GM12878 (cell line): ENCODE results near the gene OOSP2. TPM values are rescaled to one million over a fixed set of nuclear protein-coding genes. Genes with fewer than 3 reads are reported as not detected.

ENCODE experiments used
- ATAC-seq: fragments of 200-7000 bp; cut with Tn5 transposase; 3 replicates; pipeline ENCODE4 v1.9.1; 2020; ENCODE audit warnings: mild to moderate bottlenecking, moderate library complexity
- BruUV-seq: library from RNA; stranded (reverse); fragments of 400-500 nt; replicated peaks from 2 replicates; lab custom pipeline; 2021; lab: Mats Ljungman, UMichigan
- CTCF ChIA-PET: fragments of 300-600 bp; sonication (Branson Sonifier 250); formaldehyde crosslinking; extraction: SDS; loops from one replicate; lab custom pipeline; 2021; ENCODE audit warnings: inconsistent platforms; lab: Yijun Ruan, JAX
- POLR2A ChIA-PET: fragments of 350-600 bp; formaldehyde crosslinking; extraction: SDS; loops from one replicate; lab custom pipeline; 2021; ENCODE audit warnings: inconsistent platforms; lab: Charles Lee
- RAD21 ChIA-PET: fragments of 300-600 bp; sonication (Branson Sonifier 250); formaldehyde crosslinking; loops from one replicate; lab custom pipeline; 2023; ENCODE audit warnings: antibody characterized with exemption; ENCODE audit not compliant: unreplicated experiment; lab: Charles Lee
- SMC1A ChIA-PET: fragments of 300-600 bp; sonication (Branson Sonifier 250); formaldehyde crosslinking; loops from one replicate; lab custom pipeline; 2023; ENCODE audit not compliant: unreplicated experiment, uncharacterized antibody; lab: Charles Lee
- DNase-seq: peaks from one replicate; pipeline ENCODE4 v3.0.0-alpha.2; 2011; ENCODE audit warnings: low read depth, low spot score
- FAIRE-seq: peaks from 3 replicates; lab custom pipeline; 2011; peaks lifted over from hg19 to GRCh38; lab: Jason Lieb, UNC
- H2AFZ ChIP-seq: 2 replicates; pipeline ENCODE4 v1.6.0; 2011; ENCODE audit warnings: low read depth, low read length, control low read depth; ENCODE audit not compliant: control insufficient read depth
- H3K27ac ChIP-seq: 2 replicates; pipeline ENCODE4 v1.5.1; 2011; ENCODE audit warnings: control low read depth; ENCODE audit not compliant: control insufficient read depth, insufficient read depth
- H3K27me3 ChIP-seq, 2 experiments: replicated peaks in 1 of 2; 2 replicates each; pipeline versions ENCODE4 v1.6.0 to v1.6.1; 2011; ENCODE audit warnings: low read length in 1 of 2; ENCODE audit not compliant: control insufficient read depth in 2 of 2, insufficient read depth in 2 of 2
- H3K36me3 ChIP-seq, 2 experiments: 2 replicates each; pipeline ENCODE4 v1.5.1; 2011; ENCODE audit warnings: low read length in 1 of 2; ENCODE audit not compliant: control insufficient read depth in 2 of 2, insufficient read depth in 2 of 2
- H3K4me1 ChIP-seq: 2 replicates; pipeline ENCODE4 v1.6.1; 2011; ENCODE audit warnings: mild to moderate bottlenecking, low read length, moderate library complexity, mixed read lengths; ENCODE audit not compliant: control insufficient read depth, insufficient read depth
- H3K4me2 ChIP-seq: 2 replicates; pipeline ENCODE4 v1.6.0; 2011; ENCODE audit warnings: control low read depth; ENCODE audit not compliant: control insufficient read depth, insufficient read depth
- H3K4me3 ChIP-seq: fragments of 200-600 bp; sonication (generic); 2 replicates; pipeline ENCODE4 v1.5.1; 2016
- H3K79me2 ChIP-seq: 2 replicates; pipeline ENCODE4 v1.6.0; 2011; ENCODE audit warnings: low read length; ENCODE audit not compliant: control insufficient read depth, insufficient read depth
- H3K9ac ChIP-seq: 2 replicates; pipeline ENCODE4 v1.8.0; 2011; ENCODE audit warnings: low read length, control low read depth, mixed read lengths; ENCODE audit not compliant: control insufficient read depth, insufficient read depth
- H3K9me3 ChIP-seq: replicated peaks from 3 replicates; pipeline ENCODE4 v1.5.1; 2011; ENCODE audit warnings: mild to moderate bottlenecking, low read length; ENCODE audit not compliant: control insufficient read depth, insufficient read depth
- H4K20me1 ChIP-seq: 2 replicates; pipeline ENCODE4 v1.6.0; 2011; ENCODE audit not compliant: control insufficient read depth, insufficient read depth
- BCL11A ChIP-seq: IDR thresholded peaks from 2 replicates; pipeline ENCODE4 v1.6.1; 2011; ENCODE audit warnings: low read depth, low read length
- CHD1 ChIP-seq: IDR thresholded peaks from 2 replicates; pipeline ENCODE4 v1.6.1; 2012; ENCODE audit warnings: low read depth, low read length, improper control_type of control experiment
- HDGF ChIP-seq: fragments of 450-650 bp; IDR thresholded peaks from 2 replicates; pipeline ENCODE4 v1.6.1; 2016; ENCODE audit warnings: antibody characterized with exemption
- RELA ChIP-seq: fragments of 450-650 bp; IDR thresholded peaks from 2 replicates; pipeline ENCODE4 v1.8.0; 2014; ENCODE audit warnings: borderline replicate concordance; ENCODE audit not compliant: partially characterized antibody
- TCF12 ChIP-seq: IDR thresholded peaks from 2 replicates; pipeline ENCODE4 v1.6.1; 2011; ENCODE audit warnings: low read depth, mild to moderate bottlenecking, low read length
- WGBS: methylation state at CpG from one replicate; pipeline ENCODE4 v1.1.6; 2016; ENCODE audit warnings: low lambda C conversion rate; ENCODE audit not compliant: insufficient replicate concordance, insufficient coverage; ENCODE audit errors: missing lambda C conversion rate; 5-methylcytosine and 5-hydroxymethylcytosine counted together
- in situ Hi-C: fragments of 300-500 bp; cut with MboI; formaldehyde crosslinking; loops from 9 replicates; pipeline ENCODE4 v1.14.3; 2018; ENCODE audit warnings: mixed read lengths
- intact Hi-C: fragments of 100-400 bp; cut with micrococcal nuclease; formaldehyde crosslinking; loops from one replicate; pipeline ENCODE4 v1.14.2; 2022; ENCODE audit not compliant: unreplicated experiment
- polyA plus RNA-seq, 11 experiments: library from polyadenylated mRNA; depleted of rRNA in 4 of 11; unstranded in 6 of 11; stranded (reverse) in 5 of 11; fragments of >200 nt; fragmentation: Nextera tagmentation in 4 of 11; fragmentation: Illumina TruSeq in 1 of 11; extraction: Ambion mirVana in 4 of 11; extraction: Trizol in 1 of 11; gene quantifications; 1 replicate in 1 of 11; 2 replicates in 10 of 11; pipeline versions ENCODE4 v1.2.1 to v1.2.3, GENCODE V29; 2011 to 2016; ENCODE audit warnings: inconsistent platforms in 2 of 11, missing spikeins in 2 of 11, low read depth in 1 of 11
- total RNA-seq, 4 experiments: library from RNA; depleted of rRNA in 3 of 4; stranded (reverse); fragments of >200 nt in 3 of 4; fragmentation: Illumina TruSeq in 1 of 4; extraction: Trizol in 1 of 4; gene quantifications; 2 replicates each; pipeline versions ENCODE4 v1.2.1 to v1.2.3, GENCODE V29; 2013 to 2021
- TF ChIP-seq, protein P1 (sequence below), 3 experiments: IDR thresholded peaks in 2 of 3; conservative IDR thresholded peaks in 1 of 3; 2 replicates each; pipeline ENCODE4 v1.5.1; 2011; ENCODE audit warnings: low read depth in 3 of 3, low read length in 3 of 3, mild to moderate bottlenecking in 3 of 3, control low read depth in 2 of 3, moderate library complexity in 2 of 3, inconsistent platforms in 1 of 3, mixed read lengths in 1 of 3; ENCODE audit not compliant: control insufficient read depth in 2 of 3, insufficient read depth in 1 of 3; ENCODE audit errors: extremely low read depth in 1 of 3
- TF ChIP-seq, protein P2 (sequence below): IDR thresholded peaks from 2 replicates; pipeline ENCODE4 v1.6.1; 2011; ENCODE audit warnings: low read depth, mild to moderate bottlenecking, low read length, moderate library complexity, borderline replicate concordance; ENCODE audit errors: extremely low read depth
- TF ChIP-seq, protein P3 (sequence below): fragments of 450-650 bp; conservative IDR thresholded peaks from 2 replicates; pipeline ENCODE4 v1.6.1; 2017; ENCODE audit warnings: mild to moderate bottlenecking, moderate library complexity
- TF ChIP-seq, protein P4 (sequence below): IDR thresholded peaks from 2 replicates; pipeline ENCODE4 v1.6.1; 2012; ENCODE audit warnings: low read depth, low read length, improper control_type of control experiment
- TF ChIP-seq, protein P5 (sequence below): IDR thresholded peaks from 2 replicates; pipeline ENCODE4 v1.6.1; 2011; ENCODE audit warnings: mild to moderate bottlenecking, low read depth, low read length, moderate library complexity; ENCODE audit not compliant: insufficient replicate concordance

OOSP2 gene
- total and polyA plus RNA-seq, 10 of the 15 experiments (the other 5 are each of a cell fraction or from before 2014, with no cell fraction given), result not detected

DNA sequence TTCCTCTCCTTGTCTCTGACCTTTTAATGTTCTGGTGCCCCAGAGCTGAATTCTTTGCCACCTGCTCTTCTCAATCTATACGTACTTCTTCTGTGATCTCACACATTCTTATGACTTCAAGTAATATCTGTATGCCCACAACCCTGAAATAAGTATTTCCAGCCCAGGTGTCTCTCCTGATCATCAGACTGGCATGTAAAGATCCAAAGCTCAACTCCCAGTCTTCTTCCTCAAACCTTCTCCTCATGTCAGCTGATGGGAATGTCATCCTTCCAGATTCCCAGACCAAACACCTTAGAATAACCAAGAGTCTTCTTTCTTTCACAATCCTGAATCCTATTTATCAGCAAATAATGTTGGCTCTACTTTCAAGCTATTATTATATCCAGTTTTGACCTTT is 25.6 kb downstream of the OOSP2 start:
- in situ Hi-C loops (no loop called here), intact Hi-C loops (no loop called here)
- 0% methylated on average over 1 of the region's 1 CpG for WGBS
- Histone ChIP-seq H3K27me3 (no peaks in the 10 kb centered on the region; a peak in 1 of 4 replicates), H3K36me3 (no peaks in the 10 kb centered on the region), H2AFZ (no peak overlapping the region), H3K4me2 (no peak overlapping the region), H3K4me3 (no peak overlapping the region), H3K79me2 (no peaks in the 10 kb centered on the region), H4K20me1 (no peaks in the 10 kb centered on the region), H3K4me1 (no peaks in the 10 kb centered on the region), H3K27ac (no peak overlapping the region), H3K9me3 (no peaks in the 10 kb centered on the region), H3K9ac (no peak overlapping the region)
- FAIRE-seq (no peak), ATAC-seq (no peak), DNase-seq (no peak)
- BruUV-seq, result no TSS peak
- ChIA-PET SMC1A (interaction anchor here (0.6 to 1.6 kb wide), 3 partner anchors 9 to 397 kb away, joined by 3 to 4 read pairs (median 3); no protein-coding TSS in a partner anchor), RAD21 (no interaction called here), CTCF (interaction anchor here (0.6 kb wide), 1 partner anchor 11 kb away, joined by 3 read pairs; no protein-coding TSS in a partner anchor), POLR2A (no interaction called here)
- TF ChIP-seq RELA (no peak), BCL11A (no peak), TCF12 (no peak), CHD1 (no peak), HDGF (no peak)
- TF ChIP-seq, protein P1, sequence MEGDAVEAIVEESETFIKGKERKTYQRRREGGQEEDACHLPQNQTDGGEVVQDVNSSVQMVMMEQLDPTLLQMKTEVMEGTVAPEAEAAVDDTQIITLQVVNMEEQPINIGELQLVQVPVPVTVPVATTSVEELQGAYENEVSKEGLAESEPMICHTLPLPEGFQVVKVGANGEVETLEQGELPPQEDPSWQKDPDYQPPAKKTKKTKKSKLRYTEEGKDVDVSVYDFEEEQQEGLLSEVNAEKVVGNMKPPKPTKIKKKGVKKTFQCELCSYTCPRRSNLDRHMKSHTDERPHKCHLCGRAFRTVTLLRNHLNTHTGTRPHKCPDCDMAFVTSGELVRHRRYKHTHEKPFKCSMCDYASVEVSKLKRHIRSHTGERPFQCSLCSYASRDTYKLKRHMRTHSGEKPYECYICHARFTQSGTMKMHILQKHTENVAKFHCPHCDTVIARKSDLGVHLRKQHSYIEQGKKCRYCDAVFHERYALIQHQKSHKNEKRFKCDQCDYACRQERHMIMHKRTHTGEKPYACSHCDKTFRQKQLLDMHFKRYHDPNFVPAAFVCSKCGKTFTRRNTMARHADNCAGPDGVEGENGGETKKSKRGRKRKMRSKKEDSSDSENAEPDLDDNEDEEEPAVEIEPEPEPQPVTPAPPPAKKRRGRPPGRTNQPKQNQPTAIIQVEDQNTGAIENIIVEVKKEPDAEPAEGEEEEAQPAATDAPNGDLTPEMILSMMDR (IDR thresholded peaks at IDR 0.05 in 2 of 3, conservative IDR thresholded peaks at IDR 0.05 in 1 of 3; ENCODE audit: control insufficient read depth in 2 of 3, extremely low read depth in 1 of 3, insufficient read depth in 1 of 3, low read depth in 3 of 3, low read length in 3 of 3), result no peak
- TF ChIP-seq, protein P2, sequence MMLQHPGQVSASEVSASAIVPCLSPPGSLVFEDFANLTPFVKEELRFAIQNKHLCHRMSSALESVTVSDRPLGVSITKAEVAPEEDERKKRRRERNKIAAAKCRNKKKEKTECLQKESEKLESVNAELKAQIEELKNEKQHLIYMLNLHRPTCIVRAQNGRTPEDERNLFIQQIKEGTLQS, result no peak
- TF ChIP-seq, protein P3, sequence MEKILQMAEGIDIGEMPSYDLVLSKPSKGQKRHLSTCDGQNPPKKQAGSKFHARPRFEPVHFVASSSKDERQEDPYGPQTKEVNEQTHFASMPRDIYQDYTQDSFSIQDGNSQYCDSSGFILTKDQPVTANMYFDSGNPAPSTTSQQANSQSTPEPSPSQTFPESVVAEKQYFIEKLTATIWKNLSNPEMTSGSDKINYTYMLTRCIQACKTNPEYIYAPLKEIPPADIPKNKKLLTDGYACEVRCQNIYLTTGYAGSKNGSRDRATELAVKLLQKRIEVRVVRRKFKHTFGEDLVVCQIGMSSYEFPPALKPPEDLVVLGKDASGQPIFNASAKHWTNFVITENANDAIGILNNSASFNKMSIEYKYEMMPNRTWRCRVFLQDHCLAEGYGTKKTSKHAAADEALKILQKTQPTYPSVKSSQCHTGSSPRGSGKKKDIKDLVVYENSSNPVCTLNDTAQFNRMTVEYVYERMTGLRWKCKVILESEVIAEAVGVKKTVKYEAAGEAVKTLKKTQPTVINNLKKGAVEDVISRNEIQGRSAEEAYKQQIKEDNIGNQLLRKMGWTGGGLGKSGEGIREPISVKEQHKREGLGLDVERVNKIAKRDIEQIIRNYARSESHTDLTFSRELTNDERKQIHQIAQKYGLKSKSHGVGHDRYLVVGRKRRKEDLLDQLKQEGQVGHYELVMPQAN, result no peak
- TF ChIP-seq, protein P4, sequence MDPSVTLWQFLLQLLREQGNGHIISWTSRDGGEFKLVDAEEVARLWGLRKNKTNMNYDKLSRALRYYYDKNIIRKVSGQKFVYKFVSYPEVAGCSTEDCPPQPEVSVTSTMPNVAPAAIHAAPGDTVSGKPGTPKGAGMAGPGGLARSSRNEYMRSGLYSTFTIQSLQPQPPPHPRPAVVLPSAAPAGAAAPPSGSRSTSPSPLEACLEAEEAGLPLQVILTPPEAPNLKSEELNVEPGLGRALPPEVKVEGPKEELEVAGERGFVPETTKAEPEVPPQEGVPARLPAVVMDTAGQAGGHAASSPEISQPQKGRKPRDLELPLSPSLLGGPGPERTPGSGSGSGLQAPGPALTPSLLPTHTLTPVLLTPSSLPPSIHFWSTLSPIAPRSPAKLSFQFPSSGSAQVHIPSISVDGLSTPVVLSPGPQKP, result no peak
- TF ChIP-seq, protein P5, sequence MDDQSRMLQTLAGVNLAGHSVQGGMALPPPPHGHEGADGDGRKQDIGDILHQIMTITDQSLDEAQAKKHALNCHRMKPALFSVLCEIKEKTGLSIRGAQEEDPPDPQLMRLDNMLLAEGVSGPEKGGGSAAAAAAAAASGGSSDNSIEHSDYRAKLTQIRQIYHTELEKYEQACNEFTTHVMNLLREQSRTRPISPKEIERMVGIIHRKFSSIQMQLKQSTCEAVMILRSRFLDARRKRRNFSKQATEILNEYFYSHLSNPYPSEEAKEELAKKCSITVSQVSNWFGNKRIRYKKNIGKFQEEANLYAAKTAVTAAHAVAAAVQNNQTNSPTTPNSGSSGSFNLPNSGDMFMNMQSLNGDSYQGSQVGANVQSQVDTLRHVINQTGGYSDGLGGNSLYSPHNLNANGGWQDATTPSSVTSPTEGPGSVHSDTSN, result no peak
